Chondrocyte (in vitro differentiated cells): ENCODE data around the gene MED23. TPM values are rescaled to one million over a fixed set of nuclear protein-coding genes. Genes with fewer than 3 reads are reported as not detected.

Experiments used
- DNase-seq: peaks from one replicate; pipeline ENCODE4 v3.0.0; 2021; ENCODE audit warnings: mixed read lengths, low spot score
- H3K27ac Mint-ChIP-seq: one replicate; pipeline ENCODE4 v1.8.0; 2021; ENCODE audit warnings: mild to moderate bottlenecking, moderate library complexity, mixed read lengths; ENCODE audit not compliant: unreplicated experiment
- H3K27me3 Mint-ChIP-seq: 2 replicates; pipeline ENCODE4 v1.8.0; 2021; ENCODE audit warnings: low read depth, mixed read lengths
- H3K36me3 Mint-ChIP-seq: 2 replicates; pipeline ENCODE4 v1.8.0; 2021; ENCODE audit warnings: low read depth, mixed read lengths
- H3K4me1 Mint-ChIP-seq: 2 replicates; pipeline ENCODE4 v1.8.0; 2021; ENCODE audit warnings: low read depth, mild to moderate bottlenecking, mixed read lengths
- H3K4me3 Mint-ChIP-seq: one replicate; pipeline ENCODE4 v1.8.0; 2021; ENCODE audit warnings: mild to moderate bottlenecking, moderate library complexity, mixed read lengths; ENCODE audit not compliant: unreplicated experiment
- H3K9me3 Mint-ChIP-seq: 2 replicates; pipeline ENCODE4 v1.8.0; 2021; ENCODE audit warnings: low read depth, mixed read lengths
- CTCF ChIP-seq: fragments of 200-600 bp; sonication (generic); IDR thresholded peaks from 2 replicates; pipeline ENCODE4 v1.5.0; 2021; ENCODE audit warnings: antibody characterized with exemption, mild to moderate bottlenecking, moderate library complexity
- total RNA-seq: library from RNA; stranded (reverse); gene quantifications from 3 replicates; pipeline ENCODE4 v1.2.1, GENCODE V29; 2021

MED23 gene
- total RNA-seq, 1 donor from 2014 or later = 26.2 TPM

- no peak for DNase-seq
- H3K27me3 Mint-ChIP-seq = peaks cover 6% of the 10 kb centered on the region
- no peak for TF ChIP-seq CTCF
- H3K36me3 Mint-ChIP-seq = no peaks in the 10 kb centered on the region
- no peaks in the 10 kb centered on the region for H3K4me1 Mint-ChIP-seq
- no peak overlapping the region for H3K27ac Mint-ChIP-seq
- no peak overlapping the region for H3K4me3 Mint-ChIP-seq
- no peaks in the 10 kb centered on the region for H3K9me3 Mint-ChIP-seq
Measured at GRCh38 chr6:131655951-131656350, 27.9 kb upstream of the MED23 start.

GRCh38 chr6:131655387-131655786 is 27.3 kb upstream of the MED23 start:
- no peak for DNase-seq
- Mint-ChIP-seq H3K9me3 (no peaks in the 10 kb centered on the region), H3K4me1 (no peaks in the 10 kb centered on the region), H3K36me3 (no peaks in the 10 kb centered on the region), H3K4me3 (no peak overlapping the region), H3K27ac (no peak overlapping the region), H3K27me3 (peaks cover 6% of the 10 kb centered on the region)
- TF ChIP-seq CTCF = no peak

- no peak for DNase-seq
- no peak overlapping the region for H3K4me3 Mint-ChIP-seq
- H3K27ac Mint-ChIP-seq = no peak overlapping the region
- H3K27me3 Mint-ChIP-seq = peaks cover 6% of the 10 kb centered on the region
- H3K4me1 Mint-ChIP-seq = no peaks in the 10 kb centered on the region
- no peaks in the 10 kb centered on the region for H3K9me3 Mint-ChIP-seq
- H3K36me3 Mint-ChIP-seq = no peaks in the 10 kb centered on the region
- TF ChIP-seq CTCF = no peak
Measured at GRCh38 chr6:131654326-131654725, 26.3 kb upstream of the MED23 start.

- no peak for DNase-seq
- no peaks in the 10 kb centered on the region for H3K36me3 Mint-ChIP-seq
- H3K9me3 Mint-ChIP-seq = no peaks in the 10 kb centered on the region
- H3K27me3 Mint-ChIP-seq = peaks cover 6% of the 10 kb centered on the region
- H3K27ac Mint-ChIP-seq = no peak overlapping the region
- no peak for TF ChIP-seq CTCF
- no peak overlapping the region for H3K4me3 Mint-ChIP-seq
- H3K4me1 Mint-ChIP-seq = no peaks in the 10 kb centered on the region
Measured at GRCh38 chr6:131652472-131652871, 24.4 kb upstream of the MED23 start.

- Mint-ChIP-seq H3K27ac (no peak overlapping the region), H3K36me3 (no peaks in the 10 kb centered on the region), H3K27me3 (peaks cover 6% of the 10 kb centered on the region), H3K9me3 (no peaks in the 10 kb centered on the region), H3K4me1 (no peaks in the 10 kb centered on the region), H3K4me3 (no peak overlapping the region)
- DNase-seq = no peak
- no peak for TF ChIP-seq CTCF
Measured at GRCh38 chr6:131651782-131652181, 23.7 kb upstream of the MED23 start.
